KMS-11 (cell line): ENCODE measurements around the gene CLEC17A.
"Not testable (repeated sequence)": the region's sequence is repeated elsewhere in the genome, so short reads cannot be mapped to it uniquely, and the experiment has no call there.

Source experiments
- H2AFZ ChIP-seq: fragments of 200-600 bp; sonication (generic); 2 replicates; pipeline ENCODE4 v1.6.1; 2016; ENCODE audit warnings: antibody characterized with exemption, mixed run types, low read depth
- H3K27ac ChIP-seq: fragments of 200-600 bp; sonication (generic); 2 replicates; pipeline ENCODE4 v1.6.1; 2016; ENCODE audit warnings: mild to moderate bottlenecking, mixed run types
- H3K27me3 ChIP-seq: fragments of 200-600 bp; sonication (generic); 2 replicates; pipeline ENCODE4 v1.6.1; 2017; ENCODE audit warnings: mild to moderate bottlenecking, low read depth, mixed run types, moderate library complexity; ENCODE audit not compliant: insufficient read depth
- H3K36me3 ChIP-seq: fragments of 200-600 bp; sonication (generic); 2 replicates; pipeline ENCODE4 v1.6.1; 2017; ENCODE audit warnings: mild to moderate bottlenecking, mixed run types; ENCODE audit not compliant: insufficient read depth
- H3K4me1 ChIP-seq: fragments of 200-600 bp; sonication (generic); 2 replicates; pipeline ENCODE4 v1.6.1; 2016; ENCODE audit warnings: mild to moderate bottlenecking, low read depth, mixed run types; ENCODE audit not compliant: poor library complexity, severe bottlenecking
- H3K4me2 ChIP-seq: fragments of 200-600 bp; sonication (generic); 2 replicates; pipeline ENCODE4 v1.7.0; 2016; ENCODE audit warnings: mild to moderate bottlenecking, mixed run types
- H3K4me3 ChIP-seq: fragments of 200-600 bp; sonication (generic); IDR thresholded peaks from 2 replicates; pipeline ENCODE4 v1.6.1; 2017; ENCODE audit warnings: low read depth, low read length, mixed read lengths; ENCODE audit not compliant: insufficient read depth
- H3K79me2 ChIP-seq: fragments of 200-600 bp; sonication (generic); 2 replicates; pipeline ENCODE4 v1.6.1; 2016; ENCODE audit warnings: low read depth, mixed run types; ENCODE audit not compliant: insufficient read depth
- H3K9ac ChIP-seq: fragments of 200-600 bp; sonication (generic); 2 replicates; pipeline ENCODE4 v1.6.1; 2016; ENCODE audit warnings: mild to moderate bottlenecking, mixed run types
- H4K20me1 ChIP-seq: fragments of 200-600 bp; sonication (generic); 2 replicates; pipeline ENCODE4 v1.6.1; 2016; ENCODE audit warnings: mild to moderate bottlenecking, mixed run types; ENCODE audit not compliant: insufficient read depth
- TF ChIP-seq, protein P1 (sequence below): fragments of 200-600 bp; sonication (generic); conservative IDR thresholded peaks from 2 replicates; pipeline ENCODE4 v1.6.1; 2017; ENCODE audit warnings: low read depth, mild to moderate bottlenecking, antibody characterized with exemption, low read length, moderate library complexity, mixed read lengths

The CLEC17A gene

DNA sequence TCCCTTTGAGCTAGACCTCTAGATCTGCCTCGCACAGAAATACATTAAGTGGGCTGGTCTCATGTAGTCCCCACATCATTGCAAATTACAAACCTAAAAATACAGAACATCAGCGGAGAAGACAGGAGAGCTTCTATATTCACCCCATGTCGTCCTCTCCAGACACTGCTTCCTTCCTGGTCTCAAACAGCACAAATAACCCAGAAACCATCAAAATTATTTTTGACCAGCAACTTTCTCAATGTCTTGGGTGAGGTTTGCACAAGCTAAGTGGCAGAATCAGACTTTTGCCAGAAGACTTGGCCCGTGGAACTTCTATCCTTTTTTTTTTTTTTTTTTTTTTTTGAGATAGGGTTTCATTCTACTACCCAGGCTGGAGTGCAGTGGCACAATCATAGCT lies 28.2 kb downstream of the CLEC17A start:
- Histone ChIP-seq H3K4me1 (no peaks in the 10 kb centered on the region), H3K9ac (no peak overlapping the region), H2AFZ (no peak overlapping the region), H3K4me3 (no peak overlapping the region), H3K4me2 (no peak overlapping the region), H3K36me3 (no peaks in the 10 kb centered on the region), H3K79me2 (no peaks in the 10 kb centered on the region), H4K20me1 (no peaks in the 10 kb centered on the region), H3K27me3 (peaks cover 4% of the 10 kb centered on the region; the same call in 1 of the 2 replicates), H3K27ac (no peak overlapping the region)
- TF ChIP-seq, protein P1, sequence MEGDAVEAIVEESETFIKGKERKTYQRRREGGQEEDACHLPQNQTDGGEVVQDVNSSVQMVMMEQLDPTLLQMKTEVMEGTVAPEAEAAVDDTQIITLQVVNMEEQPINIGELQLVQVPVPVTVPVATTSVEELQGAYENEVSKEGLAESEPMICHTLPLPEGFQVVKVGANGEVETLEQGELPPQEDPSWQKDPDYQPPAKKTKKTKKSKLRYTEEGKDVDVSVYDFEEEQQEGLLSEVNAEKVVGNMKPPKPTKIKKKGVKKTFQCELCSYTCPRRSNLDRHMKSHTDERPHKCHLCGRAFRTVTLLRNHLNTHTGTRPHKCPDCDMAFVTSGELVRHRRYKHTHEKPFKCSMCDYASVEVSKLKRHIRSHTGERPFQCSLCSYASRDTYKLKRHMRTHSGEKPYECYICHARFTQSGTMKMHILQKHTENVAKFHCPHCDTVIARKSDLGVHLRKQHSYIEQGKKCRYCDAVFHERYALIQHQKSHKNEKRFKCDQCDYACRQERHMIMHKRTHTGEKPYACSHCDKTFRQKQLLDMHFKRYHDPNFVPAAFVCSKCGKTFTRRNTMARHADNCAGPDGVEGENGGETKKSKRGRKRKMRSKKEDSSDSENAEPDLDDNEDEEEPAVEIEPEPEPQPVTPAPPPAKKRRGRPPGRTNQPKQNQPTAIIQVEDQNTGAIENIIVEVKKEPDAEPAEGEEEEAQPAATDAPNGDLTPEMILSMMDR: no peak

GRCh38 chr19:14612242-14612641 lies 29.4 kb downstream of the CLEC17A start:
- not testable (repeated sequence) for H3K4me3 ChIP-seq, H3K4me1 ChIP-seq, H4K20me1 ChIP-seq, H3K36me3 ChIP-seq, H3K4me2 ChIP-seq, H3K27me3 ChIP-seq, H2AFZ ChIP-seq, H3K9ac ChIP-seq, H3K79me2 ChIP-seq, H3K27ac ChIP-seq

DNA sequence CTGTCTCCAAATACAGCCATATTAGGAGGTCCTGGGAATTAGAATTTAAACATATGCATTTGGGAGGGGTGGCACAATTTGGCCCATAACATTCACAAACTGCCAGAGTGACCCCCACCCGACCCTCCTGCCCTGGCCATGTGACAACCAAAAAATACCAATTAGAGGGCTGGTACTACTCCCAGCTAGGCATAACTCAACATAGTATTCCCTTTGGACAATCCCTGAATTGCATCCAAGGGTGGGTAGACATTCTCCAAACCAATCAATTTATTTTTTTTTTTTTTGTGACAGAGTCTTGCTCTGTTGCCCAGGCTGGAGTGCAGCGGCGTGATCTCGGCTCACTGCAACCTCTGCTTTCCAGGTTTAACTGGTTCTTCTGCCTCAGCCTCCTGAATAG lies 29.8 kb downstream of the CLEC17A start:
- Histone ChIP-seq H3K36me3 (no peaks in the 10 kb centered on the region), H3K4me3 (no peak overlapping the region), H2AFZ (no peak overlapping the region), H4K20me1 (no peaks in the 10 kb centered on the region), H3K27me3 (peaks cover 8% of the 10 kb centered on the region; the same call in 1 of the 2 replicates), H3K27ac (no peak overlapping the region), H3K79me2 (no peaks in the 10 kb centered on the region), H3K9ac (no peak overlapping the region), H3K4me1 (no peaks in the 10 kb centered on the region), H3K4me2 (no peak overlapping the region)
- TF ChIP-seq, protein P1: no peak

GRCh38 chr19:14613399-14614098 lies 30.7 kb downstream of the CLEC17A start:
- H3K27me3 ChIP-seq, H3K79me2 ChIP-seq, H3K27ac ChIP-seq, H3K4me2 ChIP-seq, H3K36me3 ChIP-seq, H3K4me1 ChIP-seq, H3K4me3 ChIP-seq, H2AFZ ChIP-seq, H3K9ac ChIP-seq, H4K20me1 ChIP-seq: not testable (repeated sequence)

DNA sequence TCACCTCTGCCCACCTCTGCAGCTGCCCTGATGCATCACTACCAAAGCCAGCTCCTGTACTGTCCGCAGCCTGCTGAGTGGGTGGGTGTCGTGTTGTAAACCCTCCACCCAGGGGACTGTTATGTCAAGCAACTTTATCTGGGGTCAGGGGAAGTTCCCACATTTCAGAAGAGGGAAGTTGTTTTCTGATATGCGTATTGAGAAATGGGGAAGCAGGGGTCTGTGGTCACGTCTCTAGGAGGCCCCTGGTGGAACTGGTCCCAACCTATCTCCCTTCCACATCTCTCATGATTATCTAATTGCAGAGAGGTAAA lies 31.2 kb downstream of the CLEC17A start:
- Histone ChIP-seq H2AFZ (no peak overlapping the region), H3K36me3 (no peaks in the 10 kb centered on the region), H3K27ac (no peak overlapping the region), H3K4me3 (no peak overlapping the region), H3K4me2 (no peak overlapping the region), H4K20me1 (no peaks in the 10 kb centered on the region), H3K79me2 (no peaks in the 10 kb centered on the region), H3K27me3 (peaks cover 8% of the 10 kb centered on the region; the same call in 1 of the 2 replicates), H3K9ac (no peak overlapping the region), H3K4me1 (no peaks in the 10 kb centered on the region)
- TF ChIP-seq, protein P1: no peak
